ENCODE results near the gene VPS50. TPM values are rescaled to one million over a fixed set of nuclear protein-coding genes. Genes with fewer than 3 reads are reported as not detected.

Gene VPS50
- total RNA-seq (2014; rRNA removed; shearing (Covaris generic)), result 12.6 and 15.3 TPM in 2 replicates

GRCh38 chr7:93231799-93232672, at the start of gene VPS50:
TSS of gene VPS50 (plus strand) at chr7:93232366. CDS start at chr7:93232468, 102 bp downstream.

DNA sequence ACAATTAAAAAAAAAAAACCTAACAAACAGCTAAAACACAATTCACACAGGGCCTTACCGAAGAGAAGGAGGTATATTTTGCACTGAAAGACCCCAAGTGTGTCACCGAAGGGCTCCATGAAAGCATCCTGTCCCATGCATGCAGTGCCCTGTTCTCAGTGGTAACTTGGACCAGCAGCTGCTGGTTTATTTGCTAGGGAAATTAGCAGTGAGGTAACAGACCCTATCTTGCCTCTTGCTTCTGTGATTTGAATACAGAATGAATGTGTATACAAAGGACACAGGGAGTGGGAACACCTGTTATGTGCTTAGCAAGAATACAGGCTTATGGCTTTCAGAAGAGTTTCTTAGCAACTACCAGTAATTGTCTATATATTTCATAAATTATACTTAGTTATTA, 5.9 kb upstream of the VPS50 start, which contains the start of gene HEPACAM2:
TSS of gene HEPACAM2 (minus strand) at position 160 of the 400 bp plus-strand sequence.

Other genes with a start within 250 kb of the VPS50 start
- 5.9 and 8.9 TPM in 2 replicates for gene SAMD9, start 114.4 kb upstream of the VPS50 start, total RNA-seq (2014; rRNA removed; shearing (Covaris generic))
- 5.5 and 8.3 TPM in 2 replicates for gene SAMD9L, start 84.0 kb upstream of the VPS50 start, total RNA-seq (2014; rRNA removed; shearing (Covaris generic))
- not detected in 2 replicates for gene HEPACAM2, start 5.9 kb upstream of the VPS50 start, total RNA-seq (2014; rRNA removed; shearing (Covaris generic))

Measured in A375 (cell line).